ENCODE data around the gene ZBTB6.

- TF ChIP-seq CTCF (conservative IDR thresholded peaks at IDR 0.05; ENCODE audit: low read depth, low read length) (no peak), EZH2 (IDR thresholded peaks at IDR 0.05; ENCODE audit: low read length, unreplicated experiment) (no peak)
Observed at GRCh38 chr9:122883125-122883524, 30.0 kb downstream of the ZBTB6 start.

Measured in PC-3 (cell line).